Endodermal cell (in vitro differentiated cells): ENCODE measurements around the gene TMED4. TPM values are rescaled to one million over a fixed set of nuclear protein-coding genes. Genes with fewer than 3 reads are reported as not detected.

Experiments
- DNase-seq: peaks from one replicate; pipeline ENCODE4 v3.0.0-alpha.2; 2017
- H3K27ac ChIP-seq: 2 replicates; pipeline ENCODE4 v1.5.1; 2013; ENCODE audit warnings: mild to moderate bottlenecking, low read depth, low read length, moderate library complexity
- H3K27me3 ChIP-seq: 2 replicates; pipeline ENCODE4 v1.6.1; 2013; ENCODE audit warnings: mild to moderate bottlenecking, low read length, moderate library complexity; ENCODE audit not compliant: insufficient read depth, control insufficient read depth, poor library complexity, severe bottlenecking
- H3K36me3 ChIP-seq: 2 replicates; pipeline ENCODE4 v1.7.0; 2013; ENCODE audit warnings: mild to moderate bottlenecking, low read length, moderate library complexity; ENCODE audit not compliant: control insufficient read depth, insufficient read depth
- H3K4me1 ChIP-seq: one replicate; pipeline ENCODE4 v1.7.0; 2013; ENCODE audit warnings: low read length; ENCODE audit not compliant: control insufficient read depth, insufficient read depth
- H3K4me3 ChIP-seq: 2 replicates; pipeline ENCODE4 v1.5.1; 2013; ENCODE audit warnings: mild to moderate bottlenecking, low read length, moderate library complexity
- H3K9ac ChIP-seq: 2 replicates; pipeline ENCODE4 v1.6.1; 2013; ENCODE audit warnings: mild to moderate bottlenecking, low read length, moderate library complexity; ENCODE audit not compliant: poor library complexity, severe bottlenecking; ENCODE audit errors: extremely low read depth
- H3K9me3 ChIP-seq: 2 replicates; pipeline ENCODE4 v1.6.1; 2013; ENCODE audit warnings: mild to moderate bottlenecking, low read length, moderate library complexity; ENCODE audit not compliant: control insufficient read depth
- H3K27ac Mint-ChIP-seq: 2 replicates; pipeline ENCODE4 v1.8.0; 2020; ENCODE audit warnings: mixed read lengths
- H3K27me3 Mint-ChIP-seq: 2 replicates; pipeline ENCODE4 v1.8.0; 2021; ENCODE audit warnings: mild to moderate bottlenecking, mixed read lengths; ENCODE audit not compliant: insufficient read depth
- H3K36me3 Mint-ChIP-seq: 2 replicates; pipeline ENCODE4 v1.8.0; 2020; ENCODE audit warnings: low read depth, mixed read lengths
- H3K4me1 Mint-ChIP-seq: 2 replicates; pipeline ENCODE4 v1.8.0; 2020; ENCODE audit warnings: mixed read lengths
- H3K4me3 Mint-ChIP-seq: 2 replicates; pipeline ENCODE4 v1.8.0; 2020; ENCODE audit warnings: mild to moderate bottlenecking, moderate library complexity, mixed read lengths
- H3K9me3 Mint-ChIP-seq: 2 replicates; pipeline ENCODE4 v1.8.0; 2020; ENCODE audit warnings: mild to moderate bottlenecking, mixed read lengths
- CTCF ChIP-seq: fragments of 200-600 bp; sonication (generic); conservative IDR thresholded peaks from 2 replicates; pipeline ENCODE4 v1.5.0; 2021; ENCODE audit warnings: antibody characterized with exemption, mild to moderate bottlenecking
- WGBS, 2 experiments: methylation state at CpG; one replicate each; pipeline versions ENCODE4 v1.1.5 to v1.1.7; 2013; ENCODE audit warnings: missing lambda C conversion rate in 2 of 2, mixed read lengths in 1 of 2; ENCODE audit not compliant: insufficient coverage in 1 of 2, insufficient read length in 1 of 2; 5-methylcytosine and 5-hydroxymethylcytosine counted together
- total RNA-seq, 2 donors: library from RNA; stranded (reverse); fragmentation: NEBNext Ultra II Directional in 1 of 2; extraction: Animal tissue kit (Norgen Biotek cat#: 25700) in 1 of 2; gene quantifications; 2 replicates in 1 of 2; 3 replicates in 1 of 2; pipeline ENCODE4 v1.2.1, GENCODE V29; 2021

Gene TMED4
- total RNA-seq, 2 donors from 2014 or later = 75.4 to 109 TPM

GRCh38 chr7:44587843-44588711, 6.0 kb upstream of the TMED4 start:
- Mint-ChIP-seq H3K4me3 (no peak overlapping the region), H3K4me1 (no peaks in the 10 kb centered on the region), H3K27me3 (peaks cover 5% of the 10 kb centered on the region), H3K27ac (no peak overlapping the region), H3K36me3 (no peaks in the 10 kb centered on the region), H3K9me3 (no peaks in the 10 kb centered on the region)
- Histone ChIP-seq H3K36me3 (no peaks in the 10 kb centered on the region), H3K27ac (no peak overlapping the region), H3K9me3 (no peaks in the 10 kb centered on the region), H3K4me1 (no peaks in the 10 kb centered on the region), H3K9ac (no peak overlapping the region), H3K4me3 (no peak overlapping the region), H3K27me3 (no peaks in the 10 kb centered on the region)
- WGBS, 2 experiments = 60 to 69% methylated on average over 5 to 6 of the region's 6 CpGs
- peak; percentile 72 for TF ChIP-seq CTCF
- no peak for DNase-seq

- Mint-ChIP-seq H3K36me3 (peaks cover 22% of the 10 kb centered on the region), H3K9me3 (no peaks in the 10 kb centered on the region), H3K27ac (peak overlapping the region; percentile 97), H3K27me3 (peaks cover 3% of the 10 kb centered on the region), H3K4me3 (peak overlapping the region; percentile 81), H3K4me1 (peaks cover 7% of the 10 kb centered on the region)
- TF ChIP-seq CTCF = no peak
- no peak overlapping the region for H3K27ac ChIP-seq
- WGBS, 2 experiments = 95 to 99% methylated on average over 9 to 13 of the region's 13 CpGs
- peak overlapping the region; percentile 83 for H3K9ac ChIP-seq
- no peaks in the 10 kb centered on the region for H3K9me3 ChIP-seq
- peak overlapping the region; percentile 92 for H3K4me3 ChIP-seq
- no peak for DNase-seq
- H3K27me3 ChIP-seq = no peaks in the 10 kb centered on the region
- H3K36me3 ChIP-seq = peaks cover 21% of the 10 kb centered on the region
- H3K4me1 ChIP-seq = no peaks in the 10 kb centered on the region
These were observed 1.3 kb upstream of the TMED4 start for GRCh38 chr7:44583146-44583865.

- H3K4me1 ChIP-seq = no peaks in the 10 kb centered on the region
- WGBS, 2 experiments = 38 to 46% methylated on average over 25 to 30 of the region's 30 CpGs
- Mint-ChIP-seq H3K4me3 (peak overlapping the region; percentile 81), H3K9me3 (no peaks in the 10 kb centered on the region), H3K36me3 (peaks cover 29% of the 10 kb centered on the region), H3K27ac (peak overlapping the region; percentile 72), H3K4me1 (peaks cover 7% of the 10 kb centered on the region), H3K27me3 (peaks cover 3% of the 10 kb centered on the region)
- H3K9me3 ChIP-seq = no peaks in the 10 kb centered on the region
- H3K27ac ChIP-seq = peak overlapping the region; percentile 76
- peaks cover 28% of the 10 kb centered on the region for H3K36me3 ChIP-seq
- DNase-seq = peak; percentile 70
- TF ChIP-seq CTCF = no peak
- no peaks in the 10 kb centered on the region for H3K27me3 ChIP-seq
- peak overlapping the region; percentile 97 for H3K4me3 ChIP-seq
- peak overlapping the region; percentile 72 for H3K9ac ChIP-seq
These were observed 819 bp downstream of the TMED4 start for GRCh38 chr7:44580945-44581878.
